Measurements from ENCODE around the gene UTP3. TPM values are rescaled to one million over a fixed set of nuclear protein-coding genes. Genes with fewer than 3 reads are reported as not detected.

UTP3 gene
- total and polyA plus RNA-seq, 9 of the 15 experiments (the other 6 are each of a cell fraction or from before 2014, with no cell fraction given), result 11.9 to 69.3 (median 34.0) TPM

GRCh38 chr4:70713453-70714078 lies 25.2 kb downstream of the UTP3 start (continued):
- 0 out of 2 replicates have a peak, but pooled peaks have one; percentile 5 for TF ChIP-seq BRD4 (IDR thresholded peaks at IDR 0.05)
- no peak for TF ChIP-seq TAL1 (IDR thresholded peaks at IDR 0.05)
- peak; percentile 38; the same call in 1 of the 2 replicates for TF ChIP-seq POLR2G (IDR thresholded peaks at IDR 0.05; ENCODE audit: low read depth, low read length)
- no peak for TF ChIP-seq GTF2F1 (IDR thresholded peaks at IDR 0.05; ENCODE audit: low read depth, low read length)
- no peak for TF ChIP-seq ZSCAN29 (IDR thresholded peaks at IDR 0.05)
- no peak for TF ChIP-seq ZNF407 (IDR thresholded peaks at IDR 0.05; ENCODE audit: low read depth)
- TF ChIP-seq ZEB2 (IDR thresholded peaks at IDR 0.05), result peak; percentile 24; the same call in 1 of the 2 replicates
- 0 out of 2 replicates have a peak, but pooled peaks have one; percentile 36 for TF ChIP-seq ZNF165 (CRISPR knock-in tag; IDR thresholded peaks at IDR 0.05; ENCODE audit: borderline replicate concordance)
- no peak for TF ChIP-seq HOMEZ (CRISPR knock-in tag; IDR thresholded peaks at IDR 0.05)

Data from K562 (cell line).